Left ventricle myocardium inferior (tissue), 1 donor: Measurements from ENCODE around the gene PNMA8C. TPM values are rescaled to one million over a fixed set of nuclear protein-coding genes. Genes with fewer than 3 reads are reported as not detected.
"Not testable (repeated sequence)": the region's sequence is repeated elsewhere in the genome, so short reads cannot be mapped to it uniquely, and the experiment has no call there.

Source experiments
- DNase-seq: peaks from one replicate; pipeline ENCODE4 v3.0.0-alpha.2; 2020
- H3K27ac ChIP-seq: fragments of 200-600 bp; replicated peaks from 2 replicates; pipeline ENCODE4 v1.8.0; 2021
- H3K27me3 ChIP-seq: fragments of 200-600 bp; 2 replicates; pipeline ENCODE4 v1.8.0; 2021; ENCODE audit warnings: low read depth
- H3K36me3 ChIP-seq: fragments of 200-600 bp; 2 replicates; pipeline ENCODE4 v1.8.0; 2021
- H3K4me1 ChIP-seq: fragments of 200-600 bp; 2 replicates; pipeline ENCODE4 v1.8.0; 2021
- H3K4me3 ChIP-seq: fragments of 200-600 bp; 2 replicates; pipeline ENCODE4 v1.8.0; 2021; ENCODE audit warnings: mild to moderate bottlenecking, moderate library complexity
- H3K9me3 ChIP-seq: fragments of 200-600 bp; replicated peaks from 2 replicates; pipeline ENCODE4 v1.8.0; 2021
- CTCF ChIP-seq: fragments of 200-600 bp; IDR thresholded peaks from 2 replicates; pipeline ENCODE4 v1.8.0; 2021; ENCODE audit warnings: antibody characterized with exemption, mild to moderate bottlenecking, borderline replicate concordance
- intact Hi-C: fragments of 100-400 bp; cut with micrococcal nuclease; formaldehyde crosslinking; loops from one replicate; pipeline ENCODE4 v1.11.0; 2022
- total RNA-seq: library from RNA; stranded (reverse); fragmentation: NEBNext Ultra II Directional; extraction: Animal tissue kit (Norgen Biotek cat#: 25700); gene quantifications from one replicate; pipeline ENCODE4 v1.2.1, GENCODE V29; 2021
- donor health status: DM: no; HTN: yes; CAD: no; lungs with severe emphysema.

PNMA8C gene
- total RNA-seq, 1 donor from 2014 or later, result not detected

- no peak for DNase-seq
- Histone ChIP-seq H3K36me3 (peaks cover 54% of the 10 kb centered on the region), H3K4me1 (peaks cover 65% of the 10 kb centered on the region), H3K4me3 (no peak overlapping the region), H3K9me3 (no peaks in the 10 kb centered on the region), H3K27ac (no peak overlapping the region), H3K27me3 (no peaks in the 10 kb centered on the region)
- TF ChIP-seq CTCF, result no peak
- intact Hi-C loops, result no loop called here
Observed at GRCh38 chr19:46381346-46381745, 47.4 kb downstream of the PNMA8C start.

- peaks cover 57% of the 10 kb centered on the region for H3K36me3 ChIP-seq
- no peak for TF ChIP-seq CTCF
- intact Hi-C loops, result no loop called here
- no peak overlapping the region for H3K4me3 ChIP-seq
- H3K9me3 ChIP-seq, result no peaks in the 10 kb centered on the region
- H3K27me3 ChIP-seq, result no peaks in the 10 kb centered on the region
- peak overlapping the region; percentile 77 for H3K27ac ChIP-seq
- no peak for DNase-seq
- peaks cover 65% of the 10 kb centered on the region for H3K4me1 ChIP-seq
Observed at GRCh38 chr19:46380690-46381089, 48.0 kb downstream of the PNMA8C start.

GRCh38 chr19:46378268-46378667 lies 50.5 kb downstream of the PNMA8C start:
- peaks cover 59% of the 10 kb centered on the region for H3K4me1 ChIP-seq
- intact Hi-C loops, result no loop called here
- H3K9me3 ChIP-seq, result no peaks in the 10 kb centered on the region
- peak overlapping the region; percentile 77 for H3K27ac ChIP-seq
- TF ChIP-seq CTCF, result no peak
- no peak for DNase-seq
- H3K36me3 ChIP-seq, result peaks cover 40% of the 10 kb centered on the region
- no peaks in the 10 kb centered on the region for H3K27me3 ChIP-seq
- H3K4me3 ChIP-seq, result no peak overlapping the region

- Histone ChIP-seq H3K36me3 (peaks cover 24% of the 10 kb centered on the region), H3K4me3 (no peak overlapping the region), H3K27ac (no peak overlapping the region), H3K4me1 (peaks cover 71% of the 10 kb centered on the region), H3K9me3 (no peaks in the 10 kb centered on the region), H3K27me3 (no peaks in the 10 kb centered on the region)
- no peak for DNase-seq
- intact Hi-C loops, result no loop called here
- TF ChIP-seq CTCF, result no peak
Observed at GRCh38 chr19:46376241-46377153, 52.2 kb downstream of the PNMA8C start.

GRCh38 chr19:46375476-46376067 lies 53.2 kb downstream of the PNMA8C start:
- peaks cover 76% of the 10 kb centered on the region for H3K4me1 ChIP-seq
- H3K27me3 ChIP-seq, DNase-seq, H3K9me3 ChIP-seq, H3K4me3 ChIP-seq, intact Hi-C loops, H3K27ac ChIP-seq: not testable (repeated sequence)
- peaks cover 23% of the 10 kb centered on the region for H3K36me3 ChIP-seq

Other genes starting within 250 kb of the PNMA8C start
- gene IGFL1, start 199.2 kb downstream of the PNMA8C start, total RNA-seq, result not detected
- 87.7 TPM for gene HIF3A, start 131.9 kb downstream of the PNMA8C start, total RNA-seq
- 70.8 TPM for gene PPP5C, start 81.8 kb downstream of the PNMA8C start, total RNA-seq
- gene CCDC8, start 15.4 kb downstream of the PNMA8C start, total RNA-seq, result 30.8 TPM
- 8.4 TPM for gene PNMA8A, start 42.6 kb upstream of the PNMA8C start, total RNA-seq
- gene PNMA8B, start 66.9 kb upstream of the PNMA8C start, total RNA-seq, result 0.55 TPM
- 294 TPM for gene CALM3, start 172.4 kb upstream of the PNMA8C start, total RNA-seq
- 3.7 TPM for gene PTGIR, start 196.2 kb upstream of the PNMA8C start, total RNA-seq
- gene GNG8, start 207.3 kb upstream of the PNMA8C start, total RNA-seq, result not detected
- gene DACT3, start 232.2 kb upstream of the PNMA8C start, total RNA-seq, result 18.3 TPM